Subcutaneous adipose tissue (tissue), 4 donors: ENCODE data around the gene SQOR. TPM values are rescaled to one million over a fixed set of nuclear protein-coding genes. Genes with fewer than 3 reads are reported as not detected.

Experiments used
- total RNA-seq, 4 donors: library from RNA; depleted of rRNA; stranded (reverse); fragments of >200 nt; gene quantifications; one replicate each; pipeline ENCODE4 v1.1.0, GENCODE V29; 2016
- TF ChIP-seq, protein P1 (sequence below): fragments of 450-650 bp; IDR thresholded peaks from one replicate; pipeline ENCODE4 v1.5.1; 2016; ENCODE audit warnings: low read depth, mild to moderate bottlenecking, control low read depth, antibody characterized with exemption, moderate library complexity

SQOR gene
- total RNA-seq, 4 donors from 2014 or later, result 43.7 to 97.2 (median 67.3) TPM

- TF ChIP-seq, protein P1, sequence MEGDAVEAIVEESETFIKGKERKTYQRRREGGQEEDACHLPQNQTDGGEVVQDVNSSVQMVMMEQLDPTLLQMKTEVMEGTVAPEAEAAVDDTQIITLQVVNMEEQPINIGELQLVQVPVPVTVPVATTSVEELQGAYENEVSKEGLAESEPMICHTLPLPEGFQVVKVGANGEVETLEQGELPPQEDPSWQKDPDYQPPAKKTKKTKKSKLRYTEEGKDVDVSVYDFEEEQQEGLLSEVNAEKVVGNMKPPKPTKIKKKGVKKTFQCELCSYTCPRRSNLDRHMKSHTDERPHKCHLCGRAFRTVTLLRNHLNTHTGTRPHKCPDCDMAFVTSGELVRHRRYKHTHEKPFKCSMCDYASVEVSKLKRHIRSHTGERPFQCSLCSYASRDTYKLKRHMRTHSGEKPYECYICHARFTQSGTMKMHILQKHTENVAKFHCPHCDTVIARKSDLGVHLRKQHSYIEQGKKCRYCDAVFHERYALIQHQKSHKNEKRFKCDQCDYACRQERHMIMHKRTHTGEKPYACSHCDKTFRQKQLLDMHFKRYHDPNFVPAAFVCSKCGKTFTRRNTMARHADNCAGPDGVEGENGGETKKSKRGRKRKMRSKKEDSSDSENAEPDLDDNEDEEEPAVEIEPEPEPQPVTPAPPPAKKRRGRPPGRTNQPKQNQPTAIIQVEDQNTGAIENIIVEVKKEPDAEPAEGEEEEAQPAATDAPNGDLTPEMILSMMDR, result no peak
Observed at GRCh38 chr15:45710657-45711056, 75.8 kb downstream of the SQOR start.

GRCh38 chr15:45714590-45715488 lies 80.0 kb downstream of the SQOR start:
- TF ChIP-seq, protein P1, result no peak

DNA sequence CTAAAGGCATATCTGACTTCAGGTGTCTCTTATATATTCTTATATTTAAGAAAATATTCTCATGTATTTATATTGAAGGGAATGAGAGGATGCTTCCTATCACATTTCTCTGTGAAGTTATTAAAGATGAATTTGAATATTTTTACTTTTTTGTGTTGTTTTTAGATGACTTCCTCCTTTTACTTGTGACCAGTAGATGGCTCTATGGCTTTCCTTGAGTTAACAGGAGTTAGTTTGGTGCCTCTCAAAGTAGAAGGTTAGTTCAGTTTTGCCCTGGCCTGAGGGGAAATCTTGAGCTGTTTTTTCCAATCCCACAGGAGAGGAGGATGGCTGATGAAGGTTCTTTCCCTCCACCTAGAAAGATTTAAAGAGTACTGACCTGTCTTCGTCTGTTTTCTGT lies 80.7 kb downstream of the SQOR start:
- TF ChIP-seq, protein P1, result no peak

DNA sequence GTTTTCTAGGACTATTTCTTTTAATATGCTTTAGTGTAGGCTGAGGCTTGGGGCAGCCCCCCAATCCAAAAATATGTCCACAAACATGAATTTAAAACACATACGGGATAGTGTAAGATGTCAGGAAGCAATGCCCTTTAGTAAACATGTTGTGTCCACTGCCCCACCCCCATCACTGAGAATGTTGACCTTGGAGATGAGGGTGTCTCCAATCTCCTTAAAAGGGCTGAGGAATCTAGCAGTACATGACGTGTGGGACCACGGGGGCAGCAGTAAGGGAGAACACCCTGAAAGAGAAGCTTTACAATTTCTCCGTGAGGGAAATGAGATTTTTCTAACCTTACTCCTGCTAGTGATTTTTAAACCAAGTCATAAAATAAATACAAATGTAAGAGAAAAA lies 84.7 kb downstream of the SQOR start:
- TF ChIP-seq, protein P1, result no peak

- TF ChIP-seq, protein P1, result no peak
Observed at GRCh38 chr15:45720183-45720582, 85.4 kb downstream of the SQOR start.

GRCh38 chr15:45728641-45729040 lies 93.8 kb downstream of the SQOR start:
- TF ChIP-seq, protein P1, result no peak

- TF ChIP-seq, protein P1, result no peak
Observed at GRCh38 chr15:45729141-45729540, 94.3 kb downstream of the SQOR start.
